Measurements from ENCODE around the gene ATP10A.

Gene ATP10A, protein sequence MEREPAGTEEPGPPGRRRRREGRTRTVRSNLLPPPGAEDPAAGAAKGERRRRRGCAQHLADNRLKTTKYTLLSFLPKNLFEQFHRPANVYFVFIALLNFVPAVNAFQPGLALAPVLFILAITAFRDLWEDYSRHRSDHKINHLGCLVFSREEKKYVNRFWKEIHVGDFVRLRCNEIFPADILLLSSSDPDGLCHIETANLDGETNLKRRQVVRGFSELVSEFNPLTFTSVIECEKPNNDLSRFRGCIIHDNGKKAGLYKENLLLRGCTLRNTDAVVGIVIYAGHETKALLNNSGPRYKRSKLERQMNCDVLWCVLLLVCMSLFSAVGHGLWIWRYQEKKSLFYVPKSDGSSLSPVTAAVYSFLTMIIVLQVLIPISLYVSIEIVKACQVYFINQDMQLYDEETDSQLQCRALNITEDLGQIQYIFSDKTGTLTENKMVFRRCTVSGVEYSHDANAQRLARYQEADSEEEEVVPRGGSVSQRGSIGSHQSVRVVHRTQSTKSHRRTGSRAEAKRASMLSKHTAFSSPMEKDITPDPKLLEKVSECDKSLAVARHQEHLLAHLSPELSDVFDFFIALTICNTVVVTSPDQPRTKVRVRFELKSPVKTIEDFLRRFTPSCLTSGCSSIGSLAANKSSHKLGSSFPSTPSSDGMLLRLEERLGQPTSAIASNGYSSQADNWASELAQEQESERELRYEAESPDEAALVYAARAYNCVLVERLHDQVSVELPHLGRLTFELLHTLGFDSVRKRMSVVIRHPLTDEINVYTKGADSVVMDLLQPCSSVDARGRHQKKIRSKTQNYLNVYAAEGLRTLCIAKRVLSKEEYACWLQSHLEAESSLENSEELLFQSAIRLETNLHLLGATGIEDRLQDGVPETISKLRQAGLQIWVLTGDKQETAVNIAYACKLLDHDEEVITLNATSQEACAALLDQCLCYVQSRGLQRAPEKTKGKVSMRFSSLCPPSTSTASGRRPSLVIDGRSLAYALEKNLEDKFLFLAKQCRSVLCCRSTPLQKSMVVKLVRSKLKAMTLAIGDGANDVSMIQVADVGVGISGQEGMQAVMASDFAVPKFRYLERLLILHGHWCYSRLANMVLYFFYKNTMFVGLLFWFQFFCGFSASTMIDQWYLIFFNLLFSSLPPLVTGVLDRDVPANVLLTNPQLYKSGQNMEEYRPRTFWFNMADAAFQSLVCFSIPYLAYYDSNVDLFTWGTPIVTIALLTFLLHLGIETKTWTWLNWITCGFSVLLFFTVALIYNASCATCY (N-terminal part only)

DNA sequence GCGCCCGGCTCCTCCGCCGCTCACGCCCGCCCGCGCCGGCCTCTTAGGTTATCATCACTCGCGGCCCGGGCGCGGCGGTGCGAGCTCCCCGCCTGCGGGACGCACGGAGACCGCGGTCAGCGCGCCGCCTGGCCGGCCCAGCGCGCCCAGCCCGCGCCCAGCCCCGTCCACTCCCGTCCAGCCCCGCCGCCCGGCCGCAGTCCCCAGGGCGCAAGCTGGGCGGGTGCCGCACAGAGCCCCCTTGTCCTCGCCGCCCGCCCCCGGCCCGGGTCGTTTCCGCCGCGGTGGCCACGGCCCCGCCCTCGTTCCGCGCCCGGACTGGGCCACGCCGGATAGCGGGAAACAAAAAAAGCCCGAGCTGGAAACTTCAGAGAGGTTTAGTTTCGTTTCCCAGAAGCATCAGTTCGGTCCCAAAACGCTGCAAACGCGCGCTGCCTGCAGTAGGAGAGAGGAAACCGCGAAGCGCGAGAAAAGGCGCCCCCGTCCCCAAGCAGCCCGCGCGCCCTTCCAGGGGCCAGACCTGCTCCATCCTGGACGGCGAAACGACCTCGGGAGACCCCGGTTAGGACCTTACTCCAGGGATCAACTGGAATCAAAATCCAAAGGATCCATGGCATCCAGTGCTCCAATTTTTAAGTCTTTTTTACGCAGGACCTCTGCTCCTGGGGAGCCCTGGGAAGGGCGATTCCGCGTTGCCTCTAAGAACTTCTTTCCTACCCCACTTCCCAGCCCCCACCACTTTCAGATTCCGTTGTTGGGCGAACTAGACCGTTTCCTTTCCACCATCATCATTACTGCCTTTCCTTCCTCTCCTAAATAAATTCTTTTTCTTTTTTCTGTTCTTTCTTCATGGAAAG, at the start of gene ATP10A:
TSS of gene ATP10A (minus strand) at position 217 of the 857 bp plus-strand sequence. CDS start 231 bp downstream, outside the sequence.
- DNase-seq (ENCODE audit: low read depth in 2 of 2, low spot score in 1 of 2): no peak

DNA sequence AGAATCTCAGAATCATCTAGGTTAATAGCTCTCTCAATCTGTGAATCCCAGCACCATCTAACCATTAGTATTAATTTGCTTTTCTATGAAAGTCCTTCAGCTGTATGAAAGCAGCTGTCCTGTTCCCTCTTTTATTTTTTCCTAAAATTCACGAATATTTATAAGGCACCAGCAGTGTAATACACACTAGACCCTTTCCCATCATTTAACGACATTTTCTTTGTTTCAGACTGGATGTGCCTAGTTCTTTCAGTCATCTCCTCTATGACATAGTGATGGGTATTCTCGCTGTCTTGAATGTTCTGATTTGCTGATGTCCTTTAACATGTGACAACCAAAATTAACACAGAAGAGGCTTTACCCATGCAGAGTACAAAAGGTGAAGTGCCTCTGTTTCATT, 48.9 kb upstream of the ATP10A start:
- no peak for DNase-seq (ENCODE audit: low read depth in 2 of 2, low spot score in 1 of 2)

DNA sequence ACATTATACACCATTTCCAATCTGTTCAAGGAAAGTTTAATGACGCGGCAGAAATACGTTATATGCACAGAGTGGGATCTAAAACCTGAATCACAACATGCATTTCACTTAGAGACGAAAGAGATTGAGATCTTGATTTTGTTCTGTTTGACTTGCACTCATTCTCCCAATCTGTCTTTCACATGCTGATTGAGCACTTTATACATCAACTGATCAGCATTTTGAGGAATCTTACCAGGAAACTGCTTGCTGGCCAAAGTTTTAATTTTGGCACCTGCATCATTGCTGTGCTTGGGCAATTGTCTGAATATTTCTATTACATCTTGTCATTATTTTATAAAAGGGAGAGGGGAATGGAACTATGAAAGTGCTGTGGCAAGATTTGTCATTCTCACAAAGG, 47.7 kb upstream of the ATP10A start:
- no peak for DNase-seq (ENCODE audit: low read depth in 2 of 2, low spot score in 1 of 2)

DNA sequence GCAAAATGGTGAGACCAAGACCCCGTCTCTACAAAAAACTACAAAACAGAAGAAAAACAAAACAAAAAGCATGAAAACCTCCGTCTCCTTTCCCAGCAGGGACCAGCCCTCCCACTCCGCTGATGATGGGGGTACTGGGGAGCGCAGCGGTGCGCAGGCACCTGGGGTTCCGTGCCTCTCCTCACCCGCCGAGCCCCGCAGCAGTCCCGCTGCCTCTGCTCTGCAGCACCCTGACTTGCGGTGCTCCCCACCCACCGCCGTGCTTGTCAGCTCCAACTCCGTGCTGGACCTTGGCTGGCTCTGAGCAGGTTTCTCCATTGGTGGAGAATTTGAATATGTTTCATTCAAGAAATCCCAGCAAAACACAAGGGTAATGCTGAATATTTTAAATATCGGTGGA, 46.7 kb upstream of the ATP10A start:
- DNase-seq (ENCODE audit: low read depth in 2 of 2, low spot score in 1 of 2): no peak

DNA sequence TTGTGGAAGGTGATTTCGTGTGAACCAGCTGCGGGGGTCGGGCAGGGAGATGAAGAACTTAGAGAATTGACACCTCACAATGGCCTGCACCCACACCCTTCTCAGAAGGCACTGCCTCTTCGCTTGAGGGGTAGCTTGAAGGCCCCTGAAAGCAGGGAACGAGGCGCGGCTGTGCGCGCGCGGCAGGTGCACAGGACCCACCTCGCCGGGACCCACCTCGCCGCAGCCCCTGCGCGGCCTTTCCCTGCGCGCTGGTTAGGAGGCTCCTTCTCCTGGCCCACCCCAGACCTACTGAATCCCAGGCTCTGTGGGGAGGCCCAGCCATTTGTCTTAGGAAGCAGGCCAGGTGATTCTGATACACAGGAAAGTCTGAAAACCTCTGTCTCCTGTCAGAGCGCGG, 46.2 kb upstream of the ATP10A start:
- no peak for DNase-seq (ENCODE audit: low read depth in 2 of 2, low spot score in 1 of 2)

DNA sequence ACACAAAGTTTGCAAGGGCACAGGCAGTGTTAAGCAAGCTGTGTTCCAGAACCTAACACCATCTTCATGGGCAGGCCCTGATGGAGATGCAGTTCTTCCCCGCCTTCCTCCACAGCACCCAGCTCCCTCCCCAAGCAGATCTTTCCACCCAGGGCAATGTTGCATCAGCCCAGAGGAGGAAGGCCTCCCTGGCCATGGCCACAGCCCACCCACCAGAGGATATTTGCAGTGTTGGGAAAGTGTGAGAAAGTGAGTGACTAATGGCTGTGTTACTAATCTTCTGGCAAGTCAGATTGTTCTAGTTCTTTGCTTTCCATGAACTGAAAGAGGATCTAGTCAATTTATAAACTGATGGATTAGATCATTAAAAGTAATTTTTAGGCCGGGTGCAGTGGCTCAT, 42.0 kb upstream of the ATP10A start:
- no peak for DNase-seq (ENCODE audit: low read depth in 2 of 2, low spot score in 1 of 2)

DNA sequence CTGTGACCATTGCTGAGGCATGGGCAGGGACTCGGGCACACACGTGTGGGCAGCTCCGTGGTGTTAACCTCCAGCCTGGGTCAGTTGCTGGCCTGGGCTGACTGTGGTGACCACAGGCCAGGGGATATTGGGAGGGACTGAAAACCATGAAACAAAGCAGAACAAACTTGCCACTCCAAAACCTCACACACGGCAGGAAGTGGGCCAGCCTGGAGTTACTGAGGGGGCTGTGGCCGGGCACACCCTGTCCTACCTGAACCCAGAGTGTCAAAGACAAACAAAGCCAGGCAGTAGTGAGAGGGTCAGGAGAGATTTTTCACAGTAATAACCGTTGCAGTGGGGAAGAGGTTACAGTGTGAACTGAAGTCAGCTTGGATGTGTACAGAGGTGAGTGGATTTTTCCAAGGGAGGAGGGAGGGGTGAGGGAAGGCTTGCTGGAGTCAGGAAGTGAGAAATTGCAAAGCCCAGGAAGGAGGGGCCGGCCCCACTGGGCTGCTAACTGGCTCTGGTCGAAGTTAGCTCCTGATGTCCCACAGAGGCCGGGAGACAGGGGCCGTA, 40.0 kb upstream of the ATP10A start:
- DNase-seq (ENCODE audit: low read depth in 2 of 2, low spot score in 1 of 2): no peak

DNA sequence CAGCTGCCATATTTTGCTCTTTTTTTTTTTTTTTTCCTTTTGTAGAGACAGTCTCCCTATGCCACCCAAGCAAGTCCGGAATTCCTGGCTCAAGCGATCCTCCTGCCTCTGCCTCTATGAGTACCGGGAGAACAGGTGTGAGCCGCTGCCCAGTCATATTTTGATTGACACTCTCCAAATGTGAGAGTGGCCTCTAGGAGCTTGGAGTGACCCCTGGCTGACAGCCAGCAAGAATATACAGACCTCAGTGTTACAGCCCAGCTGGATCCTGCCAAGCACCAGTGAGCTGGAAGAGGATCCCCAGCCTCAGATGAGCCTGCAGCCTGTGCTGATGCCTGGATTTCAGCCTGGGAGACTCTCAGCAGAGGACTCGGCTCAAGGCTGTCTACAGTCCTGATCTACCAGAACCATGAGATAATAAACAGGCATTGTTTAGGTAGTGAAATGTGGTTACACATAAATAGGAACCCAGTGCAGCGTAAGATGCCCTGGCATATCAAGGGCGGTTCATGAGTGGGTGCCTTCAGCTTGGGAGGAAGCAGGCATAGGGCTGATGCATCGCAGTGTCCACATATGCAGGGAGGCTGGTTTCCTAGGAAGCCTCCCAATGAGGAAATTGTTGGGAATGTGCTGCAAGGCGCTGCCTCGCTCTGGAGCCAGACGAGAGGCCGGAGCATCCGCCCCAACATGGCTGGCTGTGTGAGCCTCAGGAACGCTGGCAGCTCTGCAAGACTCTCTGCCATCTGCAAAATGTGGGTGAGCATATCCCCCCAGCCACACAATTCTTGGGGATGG, 38.9 kb upstream of the ATP10A start:
- no peak for DNase-seq (ENCODE audit: low read depth in 2 of 2, low spot score in 1 of 2)

DNA sequence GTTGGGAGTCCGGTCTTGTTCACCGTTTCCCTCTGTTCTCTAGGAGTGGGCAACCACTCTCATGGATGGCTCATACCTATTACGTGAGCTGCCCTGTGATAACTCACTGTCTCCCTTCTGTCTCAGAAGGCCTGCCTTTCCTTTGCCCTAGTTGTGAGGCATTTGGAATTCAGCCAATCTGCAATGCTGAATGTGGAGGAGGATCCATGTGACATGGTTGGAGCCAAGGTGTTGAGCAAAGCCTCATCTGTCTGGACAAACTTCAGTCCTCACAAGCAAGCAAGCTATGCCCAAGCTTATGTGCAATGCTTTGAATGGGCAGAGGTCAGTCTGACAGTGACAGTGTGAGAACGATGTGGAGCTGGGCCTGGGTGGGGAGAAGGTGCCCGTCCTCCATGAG, 37.8 kb upstream of the ATP10A start:
- DNase-seq (ENCODE audit: low read depth in 2 of 2, low spot score in 1 of 2): no peak

DNA sequence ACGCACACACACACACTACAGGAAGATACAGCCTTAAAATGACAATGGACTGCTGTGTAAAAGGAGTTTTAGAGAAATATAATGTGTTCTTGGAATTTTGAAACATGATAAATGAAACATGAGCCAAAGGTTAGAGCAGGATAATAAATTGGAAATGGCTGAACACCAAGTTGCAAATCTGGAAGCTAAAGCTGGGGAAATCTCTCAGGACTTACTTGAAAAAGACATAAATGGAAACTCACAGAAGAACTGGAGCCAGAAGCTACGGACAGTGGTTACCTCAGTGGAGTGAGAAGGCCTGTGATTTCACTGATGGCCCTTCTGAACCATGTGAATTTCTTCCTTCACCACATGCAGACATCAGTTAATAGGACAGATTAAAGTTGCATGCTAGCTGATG, 37.3 kb upstream of the ATP10A start:
- DNase-seq (ENCODE audit: low read depth in 2 of 2, low spot score in 1 of 2): no peak

DNA sequence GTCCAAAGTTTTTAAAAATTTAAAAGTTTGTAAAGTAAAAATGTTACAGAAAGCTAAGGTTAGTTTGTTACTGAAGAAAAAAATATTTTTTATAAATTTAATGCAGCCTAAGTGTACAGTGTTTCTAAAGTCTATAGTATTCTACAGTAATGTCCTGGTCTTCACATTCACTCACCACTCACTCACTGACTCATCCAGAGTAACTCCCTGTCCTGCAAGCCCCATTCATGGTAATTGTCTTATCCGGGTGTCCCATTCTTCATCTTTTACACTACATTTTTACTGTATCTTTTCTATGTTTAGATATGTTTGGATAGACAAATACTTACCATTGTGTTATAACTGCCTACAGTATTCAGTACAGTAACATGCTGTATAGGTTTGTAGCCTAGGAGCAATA, 36.7 kb upstream of the ATP10A start:
- no peak for DNase-seq (ENCODE audit: low read depth in 2 of 2, low spot score in 1 of 2)

DNA sequence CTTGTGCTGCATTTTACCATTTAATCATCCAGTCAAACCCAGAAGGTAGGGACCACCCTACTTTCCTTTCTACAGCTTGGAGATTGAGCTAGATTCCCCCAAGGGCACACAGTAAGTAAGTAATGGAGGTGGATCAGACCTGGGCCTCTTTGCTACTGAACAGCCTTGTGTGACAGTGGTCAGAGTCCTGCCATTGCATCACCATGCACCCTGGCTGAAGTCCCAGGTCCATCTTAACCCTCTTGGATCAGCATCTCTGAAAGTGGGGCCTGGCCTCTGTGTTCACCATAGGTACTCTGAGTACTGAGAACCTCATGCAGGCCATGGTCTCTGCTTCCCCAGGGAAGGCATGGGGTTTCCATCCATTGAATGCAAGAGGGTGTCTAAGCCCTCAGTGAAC, 34.5 kb upstream of the ATP10A start:
- DNase-seq (ENCODE audit: low read depth in 2 of 2, low spot score in 1 of 2): no peak

DNA sequence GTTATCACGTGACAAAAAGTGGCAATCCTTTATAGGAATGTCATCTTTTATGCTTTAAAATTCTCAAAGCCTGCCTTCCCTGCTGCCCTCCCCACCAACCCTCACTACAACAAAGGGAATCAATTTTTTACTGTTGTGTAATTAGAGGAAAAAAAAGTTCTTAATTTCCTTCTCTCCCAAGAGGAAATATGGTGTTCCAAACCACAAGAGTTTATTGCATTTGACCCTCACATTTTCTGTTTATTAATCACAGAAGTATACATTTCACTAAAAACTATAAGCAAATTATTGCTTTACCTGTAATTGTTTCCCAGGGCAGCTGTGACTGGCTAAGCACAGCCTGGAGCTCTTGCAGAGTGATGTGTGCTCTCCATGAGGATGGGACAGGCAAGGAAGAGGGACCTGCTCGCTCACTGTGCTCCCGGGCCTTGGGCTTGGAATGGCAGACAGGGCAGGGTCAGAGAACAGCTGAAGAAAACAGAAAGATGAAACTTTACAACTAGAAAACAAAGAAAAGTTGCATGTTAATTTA, 31.3 kb upstream of the ATP10A start:
- no peak for DNase-seq (ENCODE audit: low read depth in 2 of 2, low spot score in 1 of 2)

DNA sequence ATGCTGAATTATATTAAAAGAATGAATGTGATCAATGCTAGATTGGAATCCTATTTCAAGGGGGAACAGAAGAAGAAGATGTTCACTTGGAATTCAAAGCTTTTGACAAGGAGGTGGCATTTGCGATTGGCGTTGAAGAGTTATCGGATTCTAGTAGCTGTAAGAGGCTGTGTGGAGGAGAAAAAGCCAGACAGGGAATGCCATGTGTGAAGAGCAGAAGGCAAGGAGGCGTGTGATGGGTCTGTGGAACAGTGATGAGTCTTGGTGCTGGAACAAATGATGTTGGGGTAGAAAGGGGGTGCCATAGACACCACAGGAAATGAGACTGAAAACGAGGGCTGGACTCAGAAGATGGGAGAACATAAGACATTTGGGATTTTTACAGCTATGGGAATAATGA, 30.5 kb upstream of the ATP10A start:
- no peak for DNase-seq (ENCODE audit: low read depth in 2 of 2, low spot score in 1 of 2)

DNA sequence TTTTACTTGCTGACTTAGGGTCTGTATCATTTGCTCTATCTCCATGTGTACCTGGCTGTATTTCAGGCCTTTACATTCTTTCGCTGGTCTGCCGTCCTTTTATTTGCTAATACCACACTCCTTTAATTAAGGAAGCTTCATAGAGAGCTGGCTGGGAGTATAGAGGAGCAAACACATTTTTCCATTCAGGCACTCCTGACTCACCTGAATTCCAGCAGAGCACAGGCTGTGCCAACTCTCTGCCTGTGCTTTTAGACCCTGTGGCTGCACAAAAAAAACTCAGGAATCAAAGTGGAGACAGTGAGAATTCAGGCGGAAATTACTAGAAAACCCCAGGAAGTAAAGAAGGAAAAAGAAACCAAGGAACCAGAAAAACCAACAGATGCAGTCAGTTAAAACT, 29.0 kb upstream of the ATP10A start:
- no peak for DNase-seq (ENCODE audit: low read depth in 2 of 2, low spot score in 1 of 2)

DNA sequence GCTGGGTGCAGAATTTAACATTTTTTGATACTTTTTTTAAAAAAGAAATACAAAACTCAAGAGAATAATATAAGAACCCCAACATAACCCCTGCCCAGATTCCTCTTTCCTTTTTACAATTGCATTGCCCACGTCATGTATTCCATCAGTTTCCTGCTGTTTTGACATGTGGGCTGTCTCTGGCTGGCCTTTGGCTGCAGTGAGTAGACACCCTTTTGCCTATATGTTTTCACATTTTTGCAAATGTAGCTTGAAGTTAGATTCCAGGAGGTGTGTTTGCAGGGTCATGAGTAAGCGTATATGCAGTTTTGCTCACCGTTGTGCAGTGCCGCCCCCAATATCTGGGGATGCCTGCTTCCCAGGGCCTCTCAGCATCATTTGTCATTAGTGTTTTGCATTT, 28.0 kb upstream of the ATP10A start:
- no peak for DNase-seq (ENCODE audit: low read depth in 2 of 2, low spot score in 1 of 2)

DNA sequence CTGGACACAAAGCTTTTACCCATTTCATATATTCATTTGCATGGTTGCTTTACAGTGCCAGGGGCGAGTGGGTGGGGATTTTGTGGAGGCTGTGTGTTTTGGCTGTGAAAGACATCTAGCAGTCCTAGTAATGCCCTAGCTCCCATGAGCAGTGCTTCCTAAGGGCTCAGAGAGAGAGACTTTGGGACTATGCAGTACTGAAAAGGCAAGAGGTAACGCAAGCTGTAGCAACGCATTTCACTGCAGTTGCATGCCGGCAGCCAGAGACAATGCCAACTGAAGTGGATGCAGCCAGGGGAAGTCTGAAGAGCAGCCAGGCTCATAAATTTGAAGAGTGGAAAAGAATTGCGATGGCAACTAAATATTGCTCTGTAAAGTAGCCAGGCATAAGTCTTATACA, 27.4 kb upstream of the ATP10A start:
- no peak for DNase-seq (ENCODE audit: low read depth in 2 of 2, low spot score in 1 of 2)

DNA sequence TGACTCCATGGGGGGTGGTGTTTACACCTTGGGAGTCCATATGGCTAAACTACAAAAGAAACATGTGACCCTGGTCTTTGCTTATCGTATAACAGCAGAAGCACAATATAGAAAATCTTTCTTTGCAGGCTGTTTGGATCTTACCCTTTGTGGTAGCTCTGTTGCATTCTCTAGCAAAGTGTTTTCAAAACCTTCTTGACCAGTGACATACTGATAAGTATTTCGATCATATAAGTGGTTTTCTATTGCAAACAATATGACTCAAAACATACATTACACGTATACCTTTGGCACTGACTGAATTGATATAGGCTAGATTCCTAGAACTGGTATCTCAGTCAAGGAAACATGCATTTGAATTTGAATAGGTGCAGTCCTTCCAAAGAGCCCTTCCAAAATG, 24.7 kb upstream of the ATP10A start:
- DNase-seq (ENCODE audit: low read depth in 2 of 2, low spot score in 1 of 2): no peak

DNA sequence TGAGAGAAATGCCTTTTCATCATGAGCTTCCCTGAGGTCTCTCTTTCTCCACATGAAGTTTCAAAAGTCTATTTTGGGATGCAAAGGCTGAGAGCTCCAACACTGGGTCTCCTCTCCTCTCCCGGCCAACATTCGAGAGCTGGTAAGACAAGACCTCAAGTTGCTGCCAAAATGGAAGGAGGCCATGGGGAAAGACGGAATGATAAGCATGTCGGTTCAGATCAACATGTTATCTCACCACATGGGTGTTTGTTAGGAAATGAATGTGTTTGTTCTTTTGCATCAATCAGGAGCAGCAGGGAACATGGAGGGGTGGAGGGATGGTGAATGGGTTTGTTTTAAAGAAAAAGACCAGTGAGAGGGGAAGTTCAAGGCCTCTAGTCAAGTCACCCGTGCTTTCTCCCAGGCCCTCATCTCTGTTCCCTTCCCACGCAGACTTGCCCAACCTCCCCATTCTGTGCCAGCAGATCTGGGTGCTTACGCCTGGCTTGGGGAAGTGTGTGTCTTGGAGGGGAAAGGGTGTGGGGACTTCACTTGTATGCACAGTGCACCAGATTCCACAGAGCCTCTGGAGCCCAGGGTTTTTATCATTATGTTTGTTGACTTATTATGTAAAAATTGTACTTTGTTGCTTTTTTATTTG, 23.5 kb upstream of the ATP10A start:
- DNase-seq (ENCODE audit: low read depth in 2 of 2, low spot score in 1 of 2): no peak

All from stimulated activated CD8-positive, alpha-beta memory T cell treated with anti-CD3 and anti-CD28 coated beads, Interleukin-4, amount 100 ng/mL, for 1 hour (primary cell).